H9 (cell line): ENCODE results near the gene WFIKKN1. TPM values are rescaled to one million over a fixed set of nuclear protein-coding genes. Genes with fewer than 3 reads are reported as not detected.

Experiments
- DNase-seq: peaks from one replicate; pipeline ENCODE4 v3.0.0-alpha.2; 2017
- H2AFZ ChIP-seq: one replicate; pipeline ENCODE4 v1.6.1; 2013; ENCODE audit warnings: mild to moderate bottlenecking, low read length, control low read depth, moderate library complexity
- H2AK5ac ChIP-seq: 2 replicates; pipeline ENCODE4 v1.6.1; 2013; ENCODE audit warnings: low read length, control low read depth, mixed read lengths; ENCODE audit not compliant: insufficient read length
- H2BK120ac ChIP-seq: one replicate; pipeline ENCODE4 v1.6.1; 2013; ENCODE audit warnings: low read depth, mild to moderate bottlenecking, low read length, control low read depth, inconsistent platforms; ENCODE audit not compliant: poor library complexity, severe bottlenecking
- H2BK12ac ChIP-seq: 2 replicates; pipeline ENCODE4 v1.6.1; 2013; ENCODE audit warnings: low read length, control low read depth, mixed read lengths, low read depth; ENCODE audit not compliant: insufficient read length
- H2BK15ac ChIP-seq: 2 replicates; pipeline ENCODE4 v1.6.1; 2013; ENCODE audit warnings: low read depth, low read length, control low read depth
- H2BK20ac ChIP-seq: one replicate; pipeline ENCODE4 v1.6.1; 2013; ENCODE audit warnings: low read depth, mild to moderate bottlenecking, low read length, control low read depth, inconsistent platforms; ENCODE audit not compliant: poor library complexity, severe bottlenecking
- H2BK5ac ChIP-seq: 2 replicates; pipeline ENCODE4 v1.6.1; 2013; ENCODE audit warnings: low read length, control low read depth, mixed read lengths; ENCODE audit not compliant: insufficient read length
- H3K14ac ChIP-seq: 2 replicates; pipeline ENCODE4 v1.6.1; 2013; ENCODE audit warnings: low read length, control low read depth; ENCODE audit not compliant: insufficient read depth
- H3K18ac ChIP-seq: 2 replicates; pipeline ENCODE4 v1.6.1; 2013; ENCODE audit warnings: low read depth, mild to moderate bottlenecking, mixed read lengths, low read length, control low read depth; ENCODE audit not compliant: insufficient read length
- H3K23ac ChIP-seq: 2 replicates; pipeline ENCODE4 v1.6.1; 2013; ENCODE audit warnings: low read length, control low read depth, mixed read lengths, low read depth; ENCODE audit not compliant: insufficient read length
- H3K23me2 ChIP-seq: 2 replicates; pipeline ENCODE4 v1.6.1; 2013; ENCODE audit warnings: low read depth, mild to moderate bottlenecking, mixed read lengths, low read length, control low read depth; ENCODE audit not compliant: insufficient read length, poor library complexity, severe bottlenecking
- H3K27ac ChIP-seq: 2 replicates; pipeline ENCODE4 v1.5.1; 2013; ENCODE audit warnings: low read length, control low read depth, mixed read lengths, low read depth; ENCODE audit not compliant: insufficient read length
- H3K27me3 ChIP-seq: 2 replicates; pipeline ENCODE4 v1.6.1; 2013; ENCODE audit warnings: low read length, control low read depth, inconsistent platforms; ENCODE audit not compliant: insufficient read depth
- H3K4ac ChIP-seq: 2 replicates; pipeline ENCODE4 v1.6.1; 2013; ENCODE audit warnings: low read depth, mild to moderate bottlenecking, control low read depth, inconsistent platforms, low read length, moderate library complexity
- H3K4me1 ChIP-seq: 2 replicates; pipeline ENCODE4 v1.6.1; 2013; ENCODE audit warnings: low read length, control low read depth, inconsistent platforms; ENCODE audit not compliant: insufficient read depth
- H3K4me2 ChIP-seq: 2 replicates; pipeline ENCODE4 v1.6.1; 2013; ENCODE audit warnings: low read length, control low read depth, mixed read lengths; ENCODE audit not compliant: insufficient read length, insufficient read depth
- H3K56ac ChIP-seq: 2 replicates; pipeline ENCODE4 v1.6.1; 2013; ENCODE audit warnings: low read depth, mild to moderate bottlenecking, mixed read lengths, low read length, control low read depth; ENCODE audit not compliant: insufficient read length
- H3K79me1 ChIP-seq: 2 replicates; pipeline ENCODE4 v1.6.1; 2013; ENCODE audit warnings: low read depth, mild to moderate bottlenecking, moderate library complexity, low read length, control low read depth, inconsistent platforms; ENCODE audit not compliant: insufficient read depth, poor library complexity, severe bottlenecking
- H3K79me2 ChIP-seq: 2 replicates; pipeline ENCODE4 v1.6.1; 2013; ENCODE audit warnings: low read length, control low read depth, inconsistent platforms; ENCODE audit not compliant: insufficient read depth
- H3K9ac ChIP-seq: 2 replicates; pipeline ENCODE4 v1.6.1; 2013; ENCODE audit warnings: low read length, control low read depth, mixed read lengths; ENCODE audit not compliant: insufficient read length; ENCODE audit errors: extremely low read depth
- H3K9me3 ChIP-seq: one replicate; pipeline ENCODE4 v1.6.1; 2013; ENCODE audit warnings: low read depth, low read length, inconsistent platforms; ENCODE audit not compliant: control insufficient read depth
- H3T11ph ChIP-seq: one replicate; pipeline ENCODE4 v1.6.1; 2013; ENCODE audit warnings: mild to moderate bottlenecking, low read length, control low read depth, inconsistent platforms
- H4K20me1 ChIP-seq: one replicate; pipeline ENCODE4 v1.6.1; 2013; ENCODE audit not compliant: control insufficient read depth, insufficient read length, insufficient read depth
- H4K5ac ChIP-seq: 2 replicates; pipeline ENCODE4 v1.6.1; 2013; ENCODE audit warnings: low read depth, mild to moderate bottlenecking, mixed read lengths, low read length, control low read depth; ENCODE audit not compliant: insufficient read length
- H4K8ac ChIP-seq: replicated peaks from 2 replicates; pipeline ENCODE4 v1.6.1; 2013; ENCODE audit warnings: low read length, control low read depth, mixed read lengths, low read depth; ENCODE audit not compliant: insufficient read length
- H4K91ac ChIP-seq: 2 replicates; pipeline ENCODE4 v1.6.1; 2013; ENCODE audit warnings: low read depth, mild to moderate bottlenecking, moderate library complexity, mixed read lengths, low read length, control low read depth; ENCODE audit not compliant: insufficient read length
- H3K27ac Mint-ChIP-seq, 3 experiments: 2 replicates in 2 of 3; 3 replicates in 1 of 3; pipeline ENCODE4 v1.8.0; 2020 to 2021; ENCODE audit warnings: mixed read lengths in 3 of 3, mild to moderate bottlenecking in 1 of 3, moderate library complexity in 1 of 3
- H3K27me3 Mint-ChIP-seq: 2 replicates; pipeline ENCODE4 v1.8.0; 2021; ENCODE audit warnings: low read depth, mild to moderate bottlenecking, moderate library complexity, mixed read lengths
- H3K36me3 Mint-ChIP-seq, 3 experiments: 2 replicates in 2 of 3; 3 replicates in 1 of 3; pipeline ENCODE4 v1.8.0; 2020 to 2021; ENCODE audit warnings: low read depth in 3 of 3, mixed read lengths in 3 of 3; ENCODE audit not compliant: insufficient read depth in 1 of 3
- H3K4me1 Mint-ChIP-seq, 2 experiments: 2 replicates each; pipeline ENCODE4 v1.8.0; 2020; ENCODE audit warnings: mixed read lengths in 2 of 2
- H3K4me3 Mint-ChIP-seq, 2 experiments: 2 replicates in 1 of 2; 3 replicates in 1 of 2; pipeline ENCODE4 v1.8.0; 2020 to 2021; ENCODE audit warnings: mild to moderate bottlenecking in 2 of 2, mixed read lengths in 2 of 2, moderate library complexity in 1 of 2
- H3K9me3 Mint-ChIP-seq, 2 experiments: 2 replicates in 1 of 2; 3 replicates in 1 of 2; pipeline ENCODE4 v1.8.0; 2020; ENCODE audit warnings: mild to moderate bottlenecking in 2 of 2, mixed read lengths in 2 of 2, moderate library complexity in 1 of 2
- WGBS: extraction: QIAGEN DNeasy Blood & Tissue Kit; methylation state at CpG from one replicate; pipeline ENCODE4 v1.1.7; 2013; ENCODE audit warnings: missing lambda C conversion rate, low lambda C conversion rate, mixed read lengths; ENCODE audit not compliant: insufficient read length; ENCODE audit errors: extremely low coverage; 5-methylcytosine and 5-hydroxymethylcytosine counted together
- total RNA-seq: library from RNA; stranded (reverse); gene quantifications from 2 replicates; pipeline ENCODE4 v1.2.1, GENCODE V29; 2021
- TF ChIP-seq, protein P1 (sequence below): fragments of 200-600 bp; sonication (generic); conservative IDR thresholded peaks from 3 replicates; pipeline ENCODE4 v1.8.0; 2021; ENCODE audit warnings: antibody characterized with exemption, mild to moderate bottlenecking

WFIKKN1 gene
- total RNA-seq, 1 experiment from 2014 or later: 8.3 TPM

DNA sequence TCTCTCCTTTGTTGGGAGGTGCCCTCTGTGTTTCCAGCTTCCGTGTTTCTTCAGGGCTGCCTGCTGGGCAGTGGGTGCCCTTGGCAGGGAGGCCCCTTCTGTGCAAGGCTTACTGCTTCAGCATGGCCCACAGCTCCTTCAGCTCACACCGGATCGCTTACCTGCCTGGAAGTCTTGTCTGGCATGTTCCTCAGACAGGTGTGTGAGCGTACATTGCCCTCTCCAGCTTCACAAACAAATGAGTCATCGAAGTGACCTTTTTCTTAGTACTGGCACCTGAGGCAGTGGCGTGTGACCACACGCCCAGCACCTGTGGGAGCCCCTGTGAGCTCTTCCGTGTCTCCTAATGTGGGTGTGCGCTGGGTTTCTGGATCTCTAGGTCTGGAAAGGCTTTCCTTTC, 37.4 kb upstream of the WFIKKN1 start:
- Mint-ChIP-seq H3K4me1 (peaks cover 10 to 12% of the 10 kb centered on the region in 2 experiments), H3K27me3 (peaks cover 29% of the 10 kb centered on the region), H3K9me3 (0 out of 5 replicates have a peak, but pooled peaks cover 0 to 3% of the 10 kb centered on the region in 2 experiments), H3K36me3 (peaks cover 5 to 15% (median 15%) of the 10 kb centered on the region in 3 experiments; a peak in 6 of 7 replicates), H3K4me3 (peak overlapping the region in 1 of 2 experiments; percentile 63; a peak in 2 of 5 replicates), H3K27ac (peak overlapping the region in 1 of 3 experiments; percentile 20; a peak in 2 of 7 replicates)
- H3K27ac ChIP-seq: no peak overlapping the region
- no peak overlapping the region for H2BK120ac ChIP-seq
- H3K14ac ChIP-seq: no peak overlapping the region
- H2BK12ac ChIP-seq: no peak overlapping the region
- no peak overlapping the region for H3K23ac ChIP-seq
- no peak overlapping the region for H3K4me2 ChIP-seq
- no peak overlapping the region for H3T11ph ChIP-seq
- H3K9ac ChIP-seq: no peak overlapping the region
- peaks cover 3% of the 10 kb centered on the region for H3K79me1 ChIP-seq
- TF ChIP-seq, protein P1, sequence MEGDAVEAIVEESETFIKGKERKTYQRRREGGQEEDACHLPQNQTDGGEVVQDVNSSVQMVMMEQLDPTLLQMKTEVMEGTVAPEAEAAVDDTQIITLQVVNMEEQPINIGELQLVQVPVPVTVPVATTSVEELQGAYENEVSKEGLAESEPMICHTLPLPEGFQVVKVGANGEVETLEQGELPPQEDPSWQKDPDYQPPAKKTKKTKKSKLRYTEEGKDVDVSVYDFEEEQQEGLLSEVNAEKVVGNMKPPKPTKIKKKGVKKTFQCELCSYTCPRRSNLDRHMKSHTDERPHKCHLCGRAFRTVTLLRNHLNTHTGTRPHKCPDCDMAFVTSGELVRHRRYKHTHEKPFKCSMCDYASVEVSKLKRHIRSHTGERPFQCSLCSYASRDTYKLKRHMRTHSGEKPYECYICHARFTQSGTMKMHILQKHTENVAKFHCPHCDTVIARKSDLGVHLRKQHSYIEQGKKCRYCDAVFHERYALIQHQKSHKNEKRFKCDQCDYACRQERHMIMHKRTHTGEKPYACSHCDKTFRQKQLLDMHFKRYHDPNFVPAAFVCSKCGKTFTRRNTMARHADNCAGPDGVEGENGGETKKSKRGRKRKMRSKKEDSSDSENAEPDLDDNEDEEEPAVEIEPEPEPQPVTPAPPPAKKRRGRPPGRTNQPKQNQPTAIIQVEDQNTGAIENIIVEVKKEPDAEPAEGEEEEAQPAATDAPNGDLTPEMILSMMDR: no peak
- no peaks in the 10 kb centered on the region for H3K9me3 ChIP-seq
- WGBS: no CpG with 5 or more reads among the region's 9 CpGs
- no peak for DNase-seq
- no peak overlapping the region for H2AK5ac ChIP-seq
- H3K23me2 ChIP-seq: peaks cover 2% of the 10 kb centered on the region
- no peak overlapping the region for H2BK5ac ChIP-seq
- H3K4ac ChIP-seq: no peak overlapping the region
- H2BK20ac ChIP-seq: no peak overlapping the region
- H4K5ac ChIP-seq: no peak overlapping the region
- no peak overlapping the region for H4K91ac ChIP-seq
- no peaks in the 10 kb centered on the region; the same call in 1 of the 2 replicates for H3K79me2 ChIP-seq
- H3K56ac ChIP-seq: no peak overlapping the region
- H3K4me1 ChIP-seq: no peaks in the 10 kb centered on the region
- no peaks in the 10 kb centered on the region for H4K20me1 ChIP-seq
- no peak overlapping the region for H2BK15ac ChIP-seq
- no peak overlapping the region for H2AFZ ChIP-seq
- no peaks in the 10 kb centered on the region; the same call in 1 of the 2 replicates for H3K27me3 ChIP-seq
- H4K8ac ChIP-seq: no peak overlapping the region
- H3K18ac ChIP-seq: no peak overlapping the region
